HT1080 (cell line): ENCODE data around the gene F2RL1. TPM values are rescaled to one million over a fixed set of nuclear protein-coding genes. Genes with fewer than 3 reads are reported as not detected.
A peak's percentile ranks its signal among the peaks of the same experiment; 100 is the strongest.
"Not testable (repeated sequence)": the region's sequence is repeated elsewhere in the genome, so short reads cannot be mapped to it uniquely, and the experiment has no call there.

Experiments
- DNase-seq: peaks from one replicate; pipeline ENCODE4 v3.0.0-alpha.2; 2015; ENCODE audit warnings: low read depth
- total RNA-seq: library from RNA; depleted of rRNA; stranded (reverse); fragments of >200 nt; shearing (Covaris generic); gene quantifications from 2 replicates; pipeline ENCODE4 v1.2.3, GENCODE V29; 2014

F2RL1 gene
- total RNA-seq, 1 experiment from 2014 or later: 25.9 TPM

- DNase-seq: no peak
Measured at GRCh38 chr5:76849419-76850291, 30.8 kb downstream of the F2RL1 start, which contains the start of gene S100Z. TSS of gene S100Z (plus strand) at chr5:76850014. CDS start at chr5:76875360, 25,346 bp downstream.

- DNase-seq: no peak
Measured at GRCh38 chr5:76850543-76851145, 31.8 kb downstream of the F2RL1 start.

- DNase-seq: no peak
Measured at GRCh38 chr5:76851728-76852369, 33.0 kb downstream of the F2RL1 start.

GRCh38 chr5:76852772-76853171 lies 33.9 kb downstream of the F2RL1 start:
- no peak for DNase-seq

- not testable (repeated sequence) for DNase-seq
Measured at GRCh38 chr5:76853741-76854140, 34.9 kb downstream of the F2RL1 start.

- DNase-seq: no peak
Measured at GRCh38 chr5:76854644-76855043, 35.8 kb downstream of the F2RL1 start.

GRCh38 chr5:76855501-76855900 lies 36.7 kb downstream of the F2RL1 start:
- not testable (repeated sequence) for DNase-seq

GRCh38 chr5:76855961-76856360 lies 37.1 kb downstream of the F2RL1 start:
- no peak for DNase-seq

- not testable (repeated sequence) for DNase-seq
Measured at GRCh38 chr5:76856800-76857199, 38.0 kb downstream of the F2RL1 start.

- no peak for DNase-seq
Measured at GRCh38 chr5:76859591-76860247, 40.9 kb downstream of the F2RL1 start.

- no peak for DNase-seq
Measured at GRCh38 chr5:76861612-76862011, 42.8 kb downstream of the F2RL1 start.

- no peak for DNase-seq
Measured at GRCh38 chr5:76863001-76863400, 44.2 kb downstream of the F2RL1 start.

- DNase-seq: no peak
Measured at GRCh38 chr5:76866503-76866902, 47.7 kb downstream of the F2RL1 start.

- DNase-seq: no peak
Measured at GRCh38 chr5:76867038-76867437, 48.2 kb downstream of the F2RL1 start.

GRCh38 chr5:76867827-76868693 lies 49.2 kb downstream of the F2RL1 start:
- DNase-seq: peak; percentile 65

GRCh38 chr5:76870046-76870445 lies 51.2 kb downstream of the F2RL1 start:
- no peak for DNase-seq

GRCh38 chr5:76874088-76874581 lies 55.3 kb downstream of the F2RL1 start:
- DNase-seq: peak; percentile 27
